Liver (tissue), 3 donors: Measurements from ENCODE around the gene SIGLEC10.

Experiments used
- EGR1 ChIP-seq, 2 donors: IDR thresholded peaks; 2 replicates each; pipeline ENCODE4 v1.6.1; 2016 to 2018; ENCODE audit warnings: antibody characterized with exemption in 2 of 2, low read depth in 2 of 2
- GABPA ChIP-seq, 2 donors: IDR thresholded peaks in 1 of 2; conservative IDR thresholded peaks in 1 of 2; 2 replicates each; pipeline ENCODE4 v1.6.1; 2016; ENCODE audit warnings: antibody characterized with exemption in 2 of 2, mild to moderate bottlenecking in 1 of 2, moderate library complexity in 1 of 2
- JUND ChIP-seq, 2 donors: IDR thresholded peaks; 2 replicates each; pipeline ENCODE4 v1.6.1; 2016; ENCODE audit warnings: antibody characterized with exemption in 2 of 2
- RAD21 ChIP-seq, 2 donors: IDR thresholded peaks; 2 replicates each; pipeline ENCODE4 v1.6.1; 2016; ENCODE audit warnings: antibody characterized with exemption in 2 of 2, mild to moderate bottlenecking in 2 of 2
- SP1 ChIP-seq: IDR thresholded peaks from 2 replicates; pipeline ENCODE4 v1.6.1; 2018; ENCODE audit warnings: antibody characterized with exemption, mild to moderate bottlenecking
- TAF1 ChIP-seq: conservative IDR thresholded peaks from 2 replicates; pipeline ENCODE4 v1.6.1; 2016; ENCODE audit warnings: antibody characterized with exemption, mild to moderate bottlenecking
- YY1 ChIP-seq: IDR thresholded peaks from 2 replicates; pipeline ENCODE4 v1.6.1; 2016; ENCODE audit warnings: antibody characterized with exemption, mild to moderate bottlenecking
- TF ChIP-seq, protein P1 (sequence below): fragments of 150-350 bp; IDR thresholded peaks from 2 replicates; pipeline ENCODE4 v1.5.1; 2017; ENCODE audit warnings: improper control_type of control experiment, low read depth, low read length; ENCODE audit not compliant: missing input control
- TF ChIP-seq, protein P2 (sequence below): IDR thresholded peaks from 2 replicates; pipeline ENCODE4 v1.6.1; 2016; ENCODE audit warnings: antibody characterized with exemption, mild to moderate bottlenecking
- donor health status: healthy.
- donor health status: healthy.

DNA sequence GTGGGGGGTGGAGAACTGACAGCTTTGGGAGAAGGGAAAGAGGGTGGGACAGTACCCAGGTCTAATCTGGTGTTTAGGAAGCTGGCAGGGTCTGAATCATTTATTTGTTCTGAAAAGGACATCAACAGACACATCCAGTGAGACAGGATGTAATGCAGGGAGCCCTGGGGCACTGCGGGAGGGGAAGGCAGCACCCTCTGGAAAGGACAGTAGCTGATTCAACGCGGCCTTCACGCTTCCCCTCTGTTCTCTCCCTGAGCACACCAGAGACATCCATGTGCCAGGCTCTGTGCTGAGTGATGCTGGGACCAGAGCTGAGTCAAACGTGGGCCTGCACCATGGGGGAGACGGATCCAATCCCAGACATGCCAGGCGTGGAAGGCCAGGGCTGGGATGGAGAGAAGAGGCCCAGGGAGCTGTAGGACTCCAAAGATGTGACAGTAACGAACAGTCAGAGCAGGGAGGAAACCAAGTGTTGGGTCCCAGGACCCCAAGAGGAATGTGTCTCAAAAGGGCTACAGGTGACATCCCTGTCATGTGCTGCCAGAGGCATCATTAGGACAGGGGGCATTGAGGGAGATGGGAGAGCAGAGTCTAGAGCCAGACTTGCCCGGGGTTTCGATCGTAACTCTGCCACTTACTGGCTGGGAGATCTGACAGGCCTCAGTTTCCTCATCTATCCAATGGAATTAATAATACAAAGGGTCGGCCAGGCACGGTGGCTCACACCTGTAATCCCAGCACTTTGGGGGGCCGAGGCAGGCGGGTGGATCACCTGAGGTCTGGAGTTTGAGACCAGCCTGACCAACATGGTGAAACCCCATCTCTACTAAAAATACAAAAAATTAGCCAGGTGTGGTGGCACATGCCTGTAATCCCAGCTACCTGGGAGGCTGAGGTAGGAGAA lies 53.0 kb downstream of the SIGLEC10 start:
- TF ChIP-seq YY1 = no peak
- TF ChIP-seq, protein P1, sequence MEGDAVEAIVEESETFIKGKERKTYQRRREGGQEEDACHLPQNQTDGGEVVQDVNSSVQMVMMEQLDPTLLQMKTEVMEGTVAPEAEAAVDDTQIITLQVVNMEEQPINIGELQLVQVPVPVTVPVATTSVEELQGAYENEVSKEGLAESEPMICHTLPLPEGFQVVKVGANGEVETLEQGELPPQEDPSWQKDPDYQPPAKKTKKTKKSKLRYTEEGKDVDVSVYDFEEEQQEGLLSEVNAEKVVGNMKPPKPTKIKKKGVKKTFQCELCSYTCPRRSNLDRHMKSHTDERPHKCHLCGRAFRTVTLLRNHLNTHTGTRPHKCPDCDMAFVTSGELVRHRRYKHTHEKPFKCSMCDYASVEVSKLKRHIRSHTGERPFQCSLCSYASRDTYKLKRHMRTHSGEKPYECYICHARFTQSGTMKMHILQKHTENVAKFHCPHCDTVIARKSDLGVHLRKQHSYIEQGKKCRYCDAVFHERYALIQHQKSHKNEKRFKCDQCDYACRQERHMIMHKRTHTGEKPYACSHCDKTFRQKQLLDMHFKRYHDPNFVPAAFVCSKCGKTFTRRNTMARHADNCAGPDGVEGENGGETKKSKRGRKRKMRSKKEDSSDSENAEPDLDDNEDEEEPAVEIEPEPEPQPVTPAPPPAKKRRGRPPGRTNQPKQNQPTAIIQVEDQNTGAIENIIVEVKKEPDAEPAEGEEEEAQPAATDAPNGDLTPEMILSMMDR = no peak
- no peak for TF ChIP-seq GABPA (IDR thresholded peaks at IDR 0.05 in 1 of 2, conservative IDR thresholded peaks at IDR 0.05 in 1 of 2)
- no peak for TF ChIP-seq JUND (IDR thresholded peaks at IDR 0.05)
- no peak for TF ChIP-seq TAF1
- TF ChIP-seq SP1 = no peak
- TF ChIP-seq RAD21 (IDR thresholded peaks at IDR 0.05) = no peak
- no peak for TF ChIP-seq EGR1 (IDR thresholded peaks at IDR 0.05; ENCODE audit: low read depth in 2 of 2)
- TF ChIP-seq, protein P2, sequence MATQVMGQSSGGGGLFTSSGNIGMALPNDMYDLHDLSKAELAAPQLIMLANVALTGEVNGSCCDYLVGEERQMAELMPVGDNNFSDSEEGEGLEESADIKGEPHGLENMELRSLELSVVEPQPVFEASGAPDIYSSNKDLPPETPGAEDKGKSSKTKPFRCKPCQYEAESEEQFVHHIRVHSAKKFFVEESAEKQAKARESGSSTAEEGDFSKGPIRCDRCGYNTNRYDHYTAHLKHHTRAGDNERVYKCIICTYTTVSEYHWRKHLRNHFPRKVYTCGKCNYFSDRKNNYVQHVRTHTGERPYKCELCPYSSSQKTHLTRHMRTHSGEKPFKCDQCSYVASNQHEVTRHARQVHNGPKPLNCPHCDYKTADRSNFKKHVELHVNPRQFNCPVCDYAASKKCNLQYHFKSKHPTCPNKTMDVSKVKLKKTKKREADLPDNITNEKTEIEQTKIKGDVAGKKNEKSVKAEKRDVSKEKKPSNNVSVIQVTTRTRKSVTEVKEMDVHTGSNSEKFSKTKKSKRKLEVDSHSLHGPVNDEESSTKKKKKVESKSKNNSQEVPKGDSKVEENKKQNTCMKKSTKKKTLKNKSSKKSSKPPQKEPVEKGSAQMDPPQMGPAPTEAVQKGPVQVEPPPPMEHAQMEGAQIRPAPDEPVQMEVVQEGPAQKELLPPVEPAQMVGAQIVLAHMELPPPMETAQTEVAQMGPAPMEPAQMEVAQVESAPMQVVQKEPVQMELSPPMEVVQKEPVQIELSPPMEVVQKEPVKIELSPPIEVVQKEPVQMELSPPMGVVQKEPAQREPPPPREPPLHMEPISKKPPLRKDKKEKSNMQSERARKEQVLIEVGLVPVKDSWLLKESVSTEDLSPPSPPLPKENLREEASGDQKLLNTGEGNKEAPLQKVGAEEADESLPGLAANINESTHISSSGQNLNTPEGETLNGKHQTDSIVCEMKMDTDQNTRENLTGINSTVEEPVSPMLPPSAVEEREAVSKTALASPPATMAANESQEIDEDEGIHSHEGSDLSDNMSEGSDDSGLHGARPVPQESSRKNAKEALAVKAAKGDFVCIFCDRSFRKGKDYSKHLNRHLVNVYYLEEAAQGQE = peak; percentile 94
